Muscle of back (tissue), 11 donors: ENCODE measurements around the gene IL22RA1. TPM values are rescaled to one million over a fixed set of nuclear protein-coding genes. Genes with fewer than 3 reads are reported as not detected.

ENCODE experiments used
- DNase-seq, 3 donors: peaks; one replicate each; pipeline versions ENCODE4 v3.0.0 to v3.0.0-alpha.2; 2013
- polyA plus RNA-seq, 10 donors: library from polyadenylated mRNA; unstranded; fragments of 120-200 nt; gene quantifications; one replicate each; pipeline ENCODE4 v1.2.1, GENCODE V29; 2013; ENCODE audit not compliant: insufficient read length in 10 of 10

IL22RA1 gene
- polyA plus RNA-seq, 10 donors, result 0.04 to 2.2 (median 0.11) TPM; not detected in 4

- DNase-seq, result no peak
These were observed 25.8 kb downstream of the IL22RA1 start for GRCh38 chr1:24117132-24117531.

- no peak for DNase-seq
These were observed 28.2 kb downstream of the IL22RA1 start for GRCh38 chr1:24114753-24115152.

GRCh38 chr1:24113641-24114033, 29.3 kb downstream of the IL22RA1 start:
- no peak for DNase-seq

GRCh38 chr1:24111996-24112779, 30.8 kb downstream of the IL22RA1 start, which contains the start of gene MYOM3:
MYOM3 (minus strand) TSS chr1:24112135; CDS start chr1:24108636, 3,499 bp downstream.
- peak; percentile 45 to 72 (median 63) for DNase-seq

- DNase-seq, result no peak
These were observed 31.5 kb downstream of the IL22RA1 start for GRCh38 chr1:24111262-24111995.

- DNase-seq, result peak in 1 of 3 donors; percentile 55
These were observed 32.2 kb downstream of the IL22RA1 start for GRCh38 chr1:24110642-24111261.

- no peak for DNase-seq
These were observed 33.1 kb downstream of the IL22RA1 start for GRCh38 chr1:24109686-24110475.

- DNase-seq, result no peak
These were observed 33.8 kb downstream of the IL22RA1 start for GRCh38 chr1:24109166-24109483.

GRCh38 chr1:24108334-24109165, 34.4 kb downstream of the IL22RA1 start:
- no peak for DNase-seq

GRCh38 chr1:24107462-24108138, 35.3 kb downstream of the IL22RA1 start:
- no peak for DNase-seq

- DNase-seq, result no peak
These were observed 37.4 kb downstream of the IL22RA1 start for GRCh38 chr1:24105368-24106160.

GRCh38 chr1:24104854-24105253, 38.1 kb downstream of the IL22RA1 start:
- DNase-seq, result no peak

GRCh38 chr1:24103879-24104278, 39.1 kb downstream of the IL22RA1 start:
- DNase-seq, result no peak

- DNase-seq, result no peak
These were observed 39.5 kb downstream of the IL22RA1 start for GRCh38 chr1:24103408-24103807.

GRCh38 chr1:24102961-24103360, 40.0 kb downstream of the IL22RA1 start:
- DNase-seq, result peak; percentile 59 to 64 (median 63)

GRCh38 chr1:24101796-24102586, 40.9 kb downstream of the IL22RA1 start:
- DNase-seq, result peak; percentile 72 to 79 (median 77)

- DNase-seq, result no peak
These were observed 41.8 kb downstream of the IL22RA1 start for GRCh38 chr1:24100945-24101737.
